HUES6 (cell line): ENCODE data around the gene PPP3CB.
A peak's percentile ranks its signal among the peaks of the same experiment; 100 is the strongest.

Source experiments
- H3K27ac ChIP-seq: 2 replicates; pipeline ENCODE4 v1.7.0; 2013; ENCODE audit warnings: low read depth, mild to moderate bottlenecking, low read length, inconsistent platforms
- H3K27me3 ChIP-seq: 2 replicates; pipeline ENCODE4 v1.6.1; 2013; ENCODE audit warnings: low read length; ENCODE audit not compliant: control insufficient read depth, insufficient read depth
- H3K36me3 ChIP-seq: 2 replicates; pipeline ENCODE4 v1.6.1; 2013; ENCODE audit warnings: low read length; ENCODE audit not compliant: control insufficient read depth, insufficient read depth
- H3K4me1 ChIP-seq: 2 replicates; pipeline ENCODE4 v1.6.1; 2013; ENCODE audit warnings: low read length; ENCODE audit not compliant: control insufficient read depth, insufficient read depth
- H3K4me3 ChIP-seq: 2 replicates; pipeline ENCODE4 v1.5.1; 2013; ENCODE audit warnings: low read depth, low read length
- H3K9ac ChIP-seq: one replicate; pipeline ENCODE4 v1.6.1; 2013; ENCODE audit warnings: mild to moderate bottlenecking, low read length
- H3K9me3 ChIP-seq: 2 replicates; pipeline ENCODE4 v1.6.1; 2013; ENCODE audit warnings: low read depth, low read length; ENCODE audit not compliant: control insufficient read depth, insufficient read depth

Gene PPP3CB

GRCh38 chr10:73414230-73414945 is 81.4 kb downstream of the PPP3CB start:
- Histone ChIP-seq H3K9me3 (no peaks in the 10 kb centered on the region), H3K9ac (peak overlapping the region; percentile 62), H3K4me1 (peaks cover 5% of the 10 kb centered on the region; the same call in 1 of the 2 replicates), H3K27me3 (no peaks in the 10 kb centered on the region), H3K27ac (peak overlapping the region; percentile 88), H3K4me3 (peak overlapping the region; percentile 86), H3K36me3 (no peaks in the 10 kb centered on the region)

GRCh38 chr10:73413528-73414229 is 82.1 kb downstream of the PPP3CB start, which contains the start of gene ANXA7:
Gene ANXA7 (minus strand): TSS chr10:73414058. CDS start chr10:73400856, 13,202 bp downstream.
- Histone ChIP-seq H3K27me3 (no peaks in the 10 kb centered on the region), H3K27ac (peak within 1 kb of the TSS; percentile 88), H3K4me1 (peaks cover 5% of the 10 kb centered on the region; the same call in 1 of the 2 replicates), H3K9ac (peak within 1 kb of the TSS; percentile 85), H3K36me3 (no peaks in the 10 kb centered on the region), H3K9me3 (no peaks in the 10 kb centered on the region), H3K4me3 (peak within 1 kb of the TSS; percentile 86)

- peak overlapping the region; percentile 85 for H3K9ac ChIP-seq
- H3K27ac ChIP-seq, result peak overlapping the region; percentile 88
- H3K27me3 ChIP-seq, result no peaks in the 10 kb centered on the region
- peaks cover 5% of the 10 kb centered on the region; the same call in 1 of the 2 replicates for H3K4me1 ChIP-seq
- H3K36me3 ChIP-seq, result no peaks in the 10 kb centered on the region
- no peaks in the 10 kb centered on the region for H3K9me3 ChIP-seq
- H3K4me3 ChIP-seq, result peak overlapping the region; percentile 86
Observed at GRCh38 chr10:73413108-73413527, 82.7 kb downstream of the PPP3CB start.

GRCh38 chr10:73410897-73411296 is 84.9 kb downstream of the PPP3CB start:
- no peak overlapping the region for H3K9ac ChIP-seq
- H3K4me3 ChIP-seq, result no peak overlapping the region
- no peaks in the 10 kb centered on the region for H3K9me3 ChIP-seq
- no peak overlapping the region for H3K27ac ChIP-seq
- no peaks in the 10 kb centered on the region for H3K27me3 ChIP-seq
- peaks cover 5% of the 10 kb centered on the region; the same call in 1 of the 2 replicates for H3K4me1 ChIP-seq
- H3K36me3 ChIP-seq, result 0 out of 2 replicates have a peak, but pooled peaks cover 2% of the 10 kb centered on the region

- Histone ChIP-seq H3K9ac (no peak overlapping the region), H3K36me3 (0 out of 2 replicates have a peak, but pooled peaks cover 2% of the 10 kb centered on the region), H3K27me3 (no peaks in the 10 kb centered on the region), H3K9me3 (no peaks in the 10 kb centered on the region), H3K27ac (no peak overlapping the region), H3K4me1 (no peaks in the 10 kb centered on the region; the same call in 1 of the 2 replicates), H3K4me3 (no peak overlapping the region)
Observed at GRCh38 chr10:73408978-73409521, 86.8 kb downstream of the PPP3CB start.

- Histone ChIP-seq H3K27ac (no peak overlapping the region), H3K27me3 (no peaks in the 10 kb centered on the region), H3K36me3 (0 out of 2 replicates have a peak, but pooled peaks cover 2% of the 10 kb centered on the region), H3K4me1 (no peaks in the 10 kb centered on the region; the same call in 1 of the 2 replicates), H3K4me3 (no peak overlapping the region), H3K9ac (no peak overlapping the region), H3K9me3 (no peaks in the 10 kb centered on the region)
Observed at GRCh38 chr10:73408061-73408460, 87.8 kb downstream of the PPP3CB start.

- H3K27me3 ChIP-seq, result no peaks in the 10 kb centered on the region
- no peak overlapping the region for H3K9ac ChIP-seq
- no peaks in the 10 kb centered on the region; the same call in 1 of the 2 replicates for H3K4me1 ChIP-seq
- no peak overlapping the region for H3K27ac ChIP-seq
- H3K9me3 ChIP-seq, result no peaks in the 10 kb centered on the region
- 0 out of 2 replicates have a peak, but pooled peaks cover 2% of the 10 kb centered on the region for H3K36me3 ChIP-seq
- H3K4me3 ChIP-seq, result no peak overlapping the region
Observed at GRCh38 chr10:73407495-73407894, 88.3 kb downstream of the PPP3CB start.

- Histone ChIP-seq H3K27ac (no peak overlapping the region), H3K4me1 (no peaks in the 10 kb centered on the region; the same call in 1 of the 2 replicates), H3K9me3 (no peaks in the 10 kb centered on the region), H3K27me3 (no peaks in the 10 kb centered on the region), H3K36me3 (0 out of 2 replicates have a peak, but pooled peaks cover 2% of the 10 kb centered on the region), H3K4me3 (no peak overlapping the region), H3K9ac (no peak overlapping the region)
Observed at GRCh38 chr10:73406846-73407245, 89.0 kb downstream of the PPP3CB start.

GRCh38 chr10:73405556-73405955 is 90.3 kb downstream of the PPP3CB start:
- H3K27ac ChIP-seq, result no peak overlapping the region
- no peaks in the 10 kb centered on the region; the same call in 1 of the 2 replicates for H3K4me1 ChIP-seq
- H3K9me3 ChIP-seq, result no peaks in the 10 kb centered on the region
- no peak overlapping the region for H3K9ac ChIP-seq
- H3K4me3 ChIP-seq, result no peak overlapping the region
- H3K36me3 ChIP-seq, result 0 out of 2 replicates have a peak, but pooled peaks cover 2% of the 10 kb centered on the region
- no peaks in the 10 kb centered on the region for H3K27me3 ChIP-seq

GRCh38 chr10:73404690-73405089 is 91.1 kb downstream of the PPP3CB start:
- Histone ChIP-seq H3K4me1 (no peaks in the 10 kb centered on the region; the same call in 1 of the 2 replicates), H3K36me3 (0 out of 2 replicates have a peak, but pooled peaks cover 2% of the 10 kb centered on the region), H3K27ac (no peak overlapping the region), H3K4me3 (no peak overlapping the region), H3K9ac (no peak overlapping the region), H3K9me3 (no peaks in the 10 kb centered on the region), H3K27me3 (no peaks in the 10 kb centered on the region)
